ENCODE measurements around the gene IRX6. TPM values are rescaled to one million over a fixed set of nuclear protein-coding genes. Genes with fewer than 3 reads are reported as not detected.

The IRX6 gene
- total and polyA plus RNA-seq, 2 of the 8 experiments (the other 6 are each of a cell fraction or from before 2014, with no cell fraction given): 0.61 TPM; not detected in 1

DNA sequence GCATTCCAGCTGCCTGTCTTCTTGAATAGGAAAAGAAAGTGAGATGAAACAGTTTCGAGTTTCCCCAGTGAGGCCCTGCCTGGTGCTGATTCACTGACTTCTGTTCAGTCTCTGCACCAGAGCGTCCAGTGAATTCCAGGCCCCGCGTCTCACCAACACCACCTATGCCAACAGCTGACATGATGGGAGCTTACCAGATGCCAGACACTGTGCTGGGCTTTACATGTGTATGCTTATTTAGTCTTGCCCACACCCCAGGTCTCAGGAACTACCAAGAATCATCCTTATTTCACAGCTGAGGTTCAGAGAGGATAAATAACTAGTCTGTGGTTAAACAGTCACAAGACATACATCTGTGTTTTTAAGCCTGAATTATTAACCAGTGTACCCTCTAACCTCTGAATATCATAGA, 29.1 kb upstream of the IRX6 start:
- Histone ChIP-seq H3K18ac (ENCODE audit: extremely low read depth, low read length) (no peak overlapping the region), H4K91ac (replicated peaks; ENCODE audit: insufficient read length, low read length) (no peak overlapping the region), H3K23me2 (ENCODE audit: low read depth, low read length) (no peaks in the 10 kb centered on the region), H4K5ac (ENCODE audit: insufficient read length, low read depth, low read length) (no peak overlapping the region), H2BK5ac (ENCODE audit: low read depth, low read length) (no peak overlapping the region), H3K4ac (replicated peaks; ENCODE audit: insufficient read length, low read depth, low read length) (no peak overlapping the region), H2BK120ac (replicated peaks; ENCODE audit: low read depth, low read length) (no peak overlapping the region), H3K9me3 (ENCODE audit: insufficient read depth in 2 of 2, low read depth in 1 of 2, low read length in 1 of 2) (0 out of 4 replicates have a peak, but pooled peaks cover 0 to 9% of the 10 kb centered on the region in 2 experiments), H3K23ac (ENCODE audit: insufficient read length) (no peak overlapping the region), H3K4me2 (ENCODE audit: insufficient read depth in 1 of 2, low read depth in 2 of 2, low read length in 2 of 2) (no peak overlapping the region), H2AFZ (ENCODE audit: low read length) (no peak overlapping the region), H3K4me3 (ENCODE audit: extremely low read depth in 1 of 4, insufficient read depth in 2 of 4, low read depth in 3 of 4, low read length in 4 of 4) (no peak overlapping the region), H3K14ac (ENCODE audit: insufficient read length) (no peak overlapping the region), H4K20me1 (replicated peaks in 1 of 2; ENCODE audit: control insufficient read depth in 1 of 2, insufficient read depth in 2 of 2, low read length in 2 of 2) (no peaks in the 10 kb centered on the region), H2BK15ac (ENCODE audit: low read length) (no peak overlapping the region), H3K27me3 (replicated peaks in 1 of 4; ENCODE audit: control insufficient read depth in 3 of 4, extremely low read depth in 1 of 4, insufficient read depth in 3 of 4, low read length in 3 of 4) (no peaks in the 10 kb centered on the region), H3K36me3 (ENCODE audit: control insufficient read depth in 2 of 4, insufficient read depth in 4 of 4, low read length in 3 of 4) (no peaks in the 10 kb centered on the region), H3K4me1 (replicated peaks in 1 of 4; ENCODE audit: control insufficient read depth in 3 of 4, insufficient read depth in 4 of 4, low read length in 3 of 4) (peaks cover 4 to 15% (median 9%) of the 10 kb centered on the region in 4 experiments; a peak in 6 of 7 replicates), H2AK5ac (ENCODE audit: low read depth, low read length) (no peak overlapping the region), H3K79me1 (ENCODE audit: low read depth, low read length) (no peaks in the 10 kb centered on the region), H2BK12ac (ENCODE audit: low read depth, low read length) (no peak overlapping the region), H3K27ac (ENCODE audit: low read depth, low read length) (no peak overlapping the region), H4K8ac (ENCODE audit: extremely low read depth, insufficient read depth, low read length) (no peak overlapping the region; the same call in 1 of the 2 replicates), H2BK20ac (ENCODE audit: low read length) (no peak overlapping the region), H3K56ac (replicated peaks; ENCODE audit: insufficient read length, low read depth, low read length) (no peak overlapping the region), H3K9ac (replicated peaks in 1 of 4; ENCODE audit: extremely low read depth in 1 of 4, low read depth in 3 of 4, low read length in 3 of 4) (no peak overlapping the region), H3K79me2 (ENCODE audit: control insufficient read depth in 1 of 2, insufficient read depth in 2 of 2, low read length in 2 of 2) (no peaks in the 10 kb centered on the region)
- CTCF ChIA-PET (ENCODE audit: partially characterized antibody): interaction anchor here (0.7 to 1.3 kb wide), 5 partner anchors 15 to 260 kb away, joined by 3 to 4 read pairs (median 3); partner anchors contain the start of gene IRX6
- TF ChIP-seq TEAD4 (IDR thresholded peaks at IDR 0.05; ENCODE audit: low read depth, low read length) (no peak), CBX8 (IDR thresholded peaks at IDR 0.05; ENCODE audit: borderline replicate concordance, low read depth, low read length) (no peak), EGR1 (IDR thresholded peaks at IDR 0.05; ENCODE audit: borderline replicate concordance, low read depth, low read length) (no peak), MAFK (IDR thresholded peaks at IDR 0.05; ENCODE audit: low read depth, low read length) (no peak)
- POLR2A ChIA-PET (ENCODE audit: partially characterized antibody): no interaction called here
- WGBS, 2 experiments (ENCODE audit: extremely low coverage in 1 of 2, insufficient coverage in 1 of 2, insufficient read length in 1 of 2, insufficient replicate concordance in 2 of 2, low coverage in 1 of 2, low lambda C conversion rate in 2 of 2, missing lambda C conversion rate in 1 of 2): 84% methylated on average over 4 of the region's 4 CpGs; no CpG with 5 or more reads in 1 of the 2 experiments
- FAIRE-seq (no peak), DNase-seq (ENCODE audit: low read depth in 1 of 2, low spot score in 2 of 2) (no peak)
